GM12873 (cell line): Measurements from ENCODE around the gene HGS.

Experiments used
- CTCF ChIP-seq: IDR thresholded peaks from 2 replicates; pipeline ENCODE4 v1.5.1; 2012; ENCODE audit warnings: low read depth, mild to moderate bottlenecking, moderate library complexity, low read length, control low read depth; ENCODE audit not compliant: insufficient read depth; ENCODE audit errors: missing control alignments

HGS gene

GRCh38 chr17:81741594-81742452 lies 58.0 kb downstream of the HGS start:
- TF ChIP-seq CTCF: no peak
